22Rv1 (cell line): ENCODE results near the gene SLC4A3.

ENCODE experiments used
- ZFX ChIP-seq: fragments of 450-650 bp; IDR thresholded peaks from 2 replicates; pipeline ENCODE4 v1.6.1; 2017; ENCODE audit warnings: antibody characterized with exemption, borderline replicate concordance
- TF ChIP-seq, protein P1 (sequence below): fragments of 450-650 bp; IDR thresholded peaks from 2 replicates; pipeline ENCODE4 v1.5.1; 2017; ENCODE audit warnings: mild to moderate bottlenecking

DNA sequence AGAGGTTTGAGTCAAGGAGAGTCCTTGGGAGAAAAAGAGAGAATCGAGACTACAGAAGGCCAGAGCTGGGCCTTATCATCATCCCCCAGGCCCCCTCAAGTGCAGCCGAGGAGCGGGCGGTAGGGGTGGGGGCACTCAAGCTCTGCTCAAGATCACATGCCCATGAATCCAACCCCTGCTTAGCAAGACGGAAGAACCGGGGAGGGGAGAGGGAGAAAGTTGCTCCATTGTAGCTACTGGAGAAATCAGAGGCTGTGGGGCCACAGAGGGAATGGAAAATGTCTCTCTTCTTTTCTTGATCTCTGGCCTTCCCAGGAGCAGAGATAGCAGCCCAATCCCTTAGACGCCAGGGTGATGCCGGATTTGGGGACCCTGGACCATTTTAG is 14.6 kb downstream of the SLC4A3 start:
- TF ChIP-seq, protein P1, sequence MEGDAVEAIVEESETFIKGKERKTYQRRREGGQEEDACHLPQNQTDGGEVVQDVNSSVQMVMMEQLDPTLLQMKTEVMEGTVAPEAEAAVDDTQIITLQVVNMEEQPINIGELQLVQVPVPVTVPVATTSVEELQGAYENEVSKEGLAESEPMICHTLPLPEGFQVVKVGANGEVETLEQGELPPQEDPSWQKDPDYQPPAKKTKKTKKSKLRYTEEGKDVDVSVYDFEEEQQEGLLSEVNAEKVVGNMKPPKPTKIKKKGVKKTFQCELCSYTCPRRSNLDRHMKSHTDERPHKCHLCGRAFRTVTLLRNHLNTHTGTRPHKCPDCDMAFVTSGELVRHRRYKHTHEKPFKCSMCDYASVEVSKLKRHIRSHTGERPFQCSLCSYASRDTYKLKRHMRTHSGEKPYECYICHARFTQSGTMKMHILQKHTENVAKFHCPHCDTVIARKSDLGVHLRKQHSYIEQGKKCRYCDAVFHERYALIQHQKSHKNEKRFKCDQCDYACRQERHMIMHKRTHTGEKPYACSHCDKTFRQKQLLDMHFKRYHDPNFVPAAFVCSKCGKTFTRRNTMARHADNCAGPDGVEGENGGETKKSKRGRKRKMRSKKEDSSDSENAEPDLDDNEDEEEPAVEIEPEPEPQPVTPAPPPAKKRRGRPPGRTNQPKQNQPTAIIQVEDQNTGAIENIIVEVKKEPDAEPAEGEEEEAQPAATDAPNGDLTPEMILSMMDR = no peak
- TF ChIP-seq ZFX = no peak
